Measurements from ENCODE around the gene METTL25.

The METTL25 gene

GRCh38 chr12:82458101-82458500 is 99.8 kb downstream of the METTL25 start:
- TF ChIP-seq CTCF (IDR thresholded peaks at IDR 0.05; ENCODE audit: low read depth, low read length): no peak
- no peak for DNase-seq (ENCODE audit: low read depth in 2 of 2)
- H3K4me3 ChIP-seq (replicated peaks in 1 of 2; ENCODE audit: low read depth in 2 of 2, low read length in 2 of 2): no peak overlapping the region

GRCh38 chr12:82461393-82461792 is 103.1 kb downstream of the METTL25 start:
- TF ChIP-seq CTCF (IDR thresholded peaks at IDR 0.05; ENCODE audit: low read depth, low read length): no peak
- DNase-seq (ENCODE audit: low read depth in 2 of 2): peak; percentile 17 to 42
- no peak overlapping the region for H3K4me3 ChIP-seq (replicated peaks in 1 of 2; ENCODE audit: low read depth in 2 of 2, low read length in 2 of 2)

GRCh38 chr12:82461836-82462235 is 103.5 kb downstream of the METTL25 start:
- DNase-seq (ENCODE audit: low read depth in 2 of 2): peak in 1 of 2 donors; percentile 19
- TF ChIP-seq CTCF (IDR thresholded peaks at IDR 0.05; ENCODE audit: low read depth, low read length): no peak
- H3K4me3 ChIP-seq (replicated peaks in 1 of 2; ENCODE audit: low read depth in 2 of 2, low read length in 2 of 2): no peak overlapping the region

GRCh38 chr12:82468563-82468962 is 110.2 kb downstream of the METTL25 start:
- no peak for DNase-seq (ENCODE audit: low read depth in 2 of 2)
- no peak overlapping the region for H3K4me3 ChIP-seq (replicated peaks in 1 of 2; ENCODE audit: low read depth in 2 of 2, low read length in 2 of 2)
- no peak for TF ChIP-seq CTCF (IDR thresholded peaks at IDR 0.05; ENCODE audit: low read depth, low read length)

GRCh38 chr12:82470906-82471512 is 112.7 kb downstream of the METTL25 start:
- TF ChIP-seq CTCF (IDR thresholded peaks at IDR 0.05; ENCODE audit: low read depth, low read length): no peak
- peak in 1 of 2 donors; percentile 52 for DNase-seq (ENCODE audit: low read depth in 2 of 2)
- H3K4me3 ChIP-seq (replicated peaks in 1 of 2; ENCODE audit: low read depth in 2 of 2, low read length in 2 of 2): no peak overlapping the region

- no peak for TF ChIP-seq CTCF (IDR thresholded peaks at IDR 0.05; ENCODE audit: low read depth, low read length)
- no peak overlapping the region for H3K4me3 ChIP-seq (replicated peaks in 1 of 2; ENCODE audit: low read depth in 2 of 2, low read length in 2 of 2)
- no peak for DNase-seq (ENCODE audit: low read depth in 2 of 2)
These were observed 114.9 kb downstream of the METTL25 start for GRCh38 chr12:82473111-82473754.
